Dedifferentiated amniotic fluid mesenchymal stem cell (primary cell): ENCODE results near the gene COL20A1.

Experiments
- DNase-seq: peaks from one replicate; pipeline ENCODE4 v3.0.0-alpha.2; 2016; ENCODE audit errors: extremely low spot score

The COL20A1 gene

DNA sequence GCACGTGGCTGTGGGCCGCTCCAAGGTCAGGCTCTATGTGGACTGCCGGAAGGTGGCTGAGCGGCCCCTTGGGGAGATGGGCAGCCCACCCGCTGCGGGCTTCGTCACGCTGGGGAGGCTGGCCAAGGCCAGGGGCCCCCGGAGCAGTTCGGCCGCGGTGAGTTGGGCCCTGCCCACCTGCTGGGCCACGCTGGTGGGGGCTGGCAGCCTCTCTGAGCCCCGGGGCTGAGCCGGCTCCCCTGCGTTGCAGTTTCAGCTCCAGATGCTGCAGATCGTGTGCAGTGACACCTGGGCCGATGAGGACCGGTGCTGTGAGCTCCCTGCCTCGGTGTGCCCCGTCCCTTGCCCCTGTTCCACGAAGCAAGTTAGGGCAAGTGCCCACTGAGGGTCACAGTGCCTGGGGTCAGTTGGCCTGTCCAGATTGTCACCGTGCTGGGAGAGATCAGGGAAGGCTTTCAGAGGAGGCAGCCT is 27.1 kb downstream of the COL20A1 start:
- DNase-seq, result no peak

DNA sequence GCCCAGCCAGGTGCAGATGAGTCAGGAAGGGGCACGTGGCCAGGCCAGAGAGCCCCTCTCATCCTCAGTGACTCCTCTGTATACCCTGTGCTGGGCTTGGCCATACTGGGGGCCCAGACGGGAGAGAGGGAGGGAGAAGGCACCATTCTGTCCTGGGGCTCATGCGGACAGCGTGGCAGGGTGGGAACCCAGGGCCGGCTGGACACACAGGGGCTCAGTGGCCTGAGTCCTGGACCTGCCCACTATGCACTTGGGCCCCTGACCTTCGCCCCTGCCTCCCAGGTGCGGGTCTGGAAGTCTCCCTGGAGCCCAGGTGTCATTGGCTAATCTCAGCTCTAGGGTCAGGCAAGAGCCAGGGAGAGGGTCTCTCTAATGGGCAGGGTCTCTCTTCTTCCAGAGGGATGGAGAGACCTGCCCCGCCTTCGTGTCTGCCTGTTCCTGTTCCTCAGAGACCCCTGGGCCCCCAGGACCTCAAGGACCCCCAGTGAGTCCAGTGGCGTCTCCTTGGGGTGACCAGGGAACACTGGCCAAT is 27.7 kb downstream of the COL20A1 start:
- DNase-seq, result no peak

DNA sequence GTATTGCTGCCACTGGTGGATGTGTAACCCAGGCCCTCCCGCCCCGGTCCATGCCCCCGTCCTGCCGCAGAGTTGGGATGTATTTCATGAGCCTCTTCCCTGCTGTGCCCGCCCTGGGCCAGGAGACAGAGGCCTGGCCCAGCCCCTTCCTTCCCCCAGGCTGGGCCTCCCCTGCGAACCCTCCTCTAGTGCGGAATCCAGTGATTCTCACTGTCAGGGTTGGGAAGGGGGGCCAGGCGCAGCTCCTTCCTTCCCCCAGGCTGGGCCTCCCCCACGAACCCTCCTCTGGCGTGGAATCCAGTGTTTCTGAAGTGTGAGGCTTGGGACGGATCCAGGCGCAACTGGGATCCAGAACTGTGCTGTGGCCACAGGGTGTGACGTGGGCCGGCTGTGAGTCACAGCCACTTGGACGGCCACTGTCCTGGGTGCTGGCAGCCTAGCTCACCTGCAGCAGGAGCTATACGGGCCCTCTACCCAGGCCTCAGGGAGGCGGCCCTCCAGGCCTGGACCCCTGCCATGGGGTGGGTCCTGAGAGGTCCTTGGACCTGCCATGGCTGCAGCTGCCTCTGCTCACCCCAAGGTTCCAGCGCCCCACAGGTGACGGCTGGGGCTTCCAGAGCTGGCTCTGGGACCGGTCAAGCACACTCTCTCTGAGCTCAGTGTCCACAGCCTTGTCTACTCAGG is 28.3 kb downstream of the COL20A1 start:
- no peak for DNase-seq

DNA sequence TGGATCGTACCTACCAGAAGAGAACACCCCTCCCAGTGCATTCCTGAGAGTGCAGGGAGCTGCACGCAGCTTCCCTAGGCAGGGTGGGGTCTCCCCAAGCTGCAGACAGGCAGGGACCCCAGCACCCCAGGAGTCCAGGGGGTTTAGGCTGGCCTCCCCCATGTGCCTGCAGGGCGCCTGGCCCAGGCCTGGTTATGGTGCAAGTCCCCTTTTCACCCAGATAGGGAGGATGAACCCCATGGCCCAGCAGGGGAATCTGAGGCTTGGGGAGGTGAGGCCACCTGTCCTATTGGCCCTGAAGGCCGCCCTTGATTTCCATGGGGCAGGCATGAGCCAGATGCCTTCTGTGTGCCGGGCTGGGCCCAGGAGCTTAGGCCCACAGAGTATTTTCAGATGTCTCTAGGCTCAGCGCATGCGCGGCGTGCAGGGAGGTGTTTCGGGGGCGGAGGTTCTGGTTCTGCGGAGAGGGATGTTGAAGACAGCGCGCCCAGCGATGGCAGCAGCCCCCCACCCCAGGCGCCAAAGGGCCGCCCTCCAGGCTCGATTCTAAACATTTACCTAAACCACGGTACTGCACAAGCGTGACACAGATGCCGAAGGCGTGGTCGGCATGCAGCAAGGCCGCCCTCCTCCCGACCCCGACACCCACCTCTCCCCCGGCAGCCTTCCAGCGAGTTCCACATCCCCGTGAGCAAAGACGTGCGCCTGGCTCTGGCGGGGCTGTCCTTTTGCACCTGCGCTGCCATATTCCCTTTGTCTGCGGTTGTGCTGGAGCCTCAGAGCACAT is 29.4 kb downstream of the COL20A1 start:
- no peak for DNase-seq

DNA sequence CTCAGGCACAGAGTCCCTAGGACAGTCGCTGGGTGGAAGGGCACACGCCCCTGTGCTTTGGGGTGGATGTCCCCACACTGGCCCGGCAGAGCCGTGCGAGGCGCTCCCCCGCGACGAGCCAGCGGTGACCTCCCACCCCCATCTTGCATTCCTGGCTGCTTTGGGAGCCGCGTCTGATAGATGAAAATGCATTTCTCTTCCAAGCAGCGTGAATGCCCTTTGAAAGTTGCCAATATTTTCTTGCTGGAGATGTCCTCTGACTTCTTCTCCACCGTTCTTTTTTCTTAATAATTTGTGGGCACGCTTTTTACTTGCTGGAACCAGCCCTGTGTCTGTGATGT is 29.9 kb downstream of the COL20A1 start:
- DNase-seq, result no peak

DNA sequence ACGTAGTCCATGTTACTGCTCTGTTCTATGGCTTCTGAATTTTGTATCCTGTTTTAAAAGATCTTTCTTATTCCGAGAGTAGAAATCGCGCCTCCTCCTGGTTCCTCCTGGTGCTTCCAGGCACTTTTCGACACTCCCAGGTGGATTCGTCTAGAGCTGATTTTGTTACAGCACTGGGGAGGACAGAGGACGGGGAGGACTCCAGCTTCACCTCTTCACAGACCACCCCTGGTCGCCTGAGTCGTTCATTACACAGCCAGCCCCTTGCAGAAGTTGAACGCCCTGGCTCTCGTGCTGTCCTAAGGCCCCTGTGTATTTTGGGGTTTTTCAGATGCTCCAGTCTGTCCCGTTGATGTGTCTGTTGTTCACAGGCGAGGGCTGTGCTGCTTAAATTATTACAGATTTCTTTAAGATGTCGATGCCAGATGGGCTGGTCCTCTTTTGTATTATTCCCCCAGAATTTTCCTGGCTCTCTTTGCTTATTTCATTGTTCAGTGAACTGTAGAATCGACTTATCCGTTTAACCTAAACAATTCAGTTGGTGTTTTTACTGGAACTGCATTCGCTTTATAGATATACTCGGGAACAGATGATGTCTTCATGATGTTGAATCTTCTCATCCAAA is 30.5 kb downstream of the COL20A1 start:
- no peak for DNase-seq

DNA sequence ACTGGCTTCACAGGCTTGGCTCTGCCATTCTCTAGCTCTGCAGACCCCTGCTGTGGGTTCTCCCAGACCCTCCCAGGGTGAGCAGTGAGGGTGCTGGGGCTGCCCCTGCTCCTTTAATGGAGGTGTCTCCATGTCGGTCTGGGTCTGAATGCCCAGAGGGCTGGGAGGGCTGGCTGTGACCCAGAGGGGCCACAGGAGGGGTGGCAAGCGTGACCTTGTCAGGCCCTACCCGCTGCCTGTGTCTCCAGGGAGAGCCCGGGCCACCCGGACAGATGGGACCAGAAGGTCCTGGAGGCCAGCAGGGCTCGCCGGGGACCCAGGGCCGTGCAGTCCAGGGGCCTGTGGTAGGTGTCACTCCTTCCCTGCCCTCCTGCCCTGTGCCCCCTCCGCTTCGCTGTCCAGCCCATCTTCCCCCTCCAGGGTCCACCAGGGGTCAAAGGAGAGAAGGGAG is 32.1 kb downstream of the COL20A1 start:
- no peak for DNase-seq

DNA sequence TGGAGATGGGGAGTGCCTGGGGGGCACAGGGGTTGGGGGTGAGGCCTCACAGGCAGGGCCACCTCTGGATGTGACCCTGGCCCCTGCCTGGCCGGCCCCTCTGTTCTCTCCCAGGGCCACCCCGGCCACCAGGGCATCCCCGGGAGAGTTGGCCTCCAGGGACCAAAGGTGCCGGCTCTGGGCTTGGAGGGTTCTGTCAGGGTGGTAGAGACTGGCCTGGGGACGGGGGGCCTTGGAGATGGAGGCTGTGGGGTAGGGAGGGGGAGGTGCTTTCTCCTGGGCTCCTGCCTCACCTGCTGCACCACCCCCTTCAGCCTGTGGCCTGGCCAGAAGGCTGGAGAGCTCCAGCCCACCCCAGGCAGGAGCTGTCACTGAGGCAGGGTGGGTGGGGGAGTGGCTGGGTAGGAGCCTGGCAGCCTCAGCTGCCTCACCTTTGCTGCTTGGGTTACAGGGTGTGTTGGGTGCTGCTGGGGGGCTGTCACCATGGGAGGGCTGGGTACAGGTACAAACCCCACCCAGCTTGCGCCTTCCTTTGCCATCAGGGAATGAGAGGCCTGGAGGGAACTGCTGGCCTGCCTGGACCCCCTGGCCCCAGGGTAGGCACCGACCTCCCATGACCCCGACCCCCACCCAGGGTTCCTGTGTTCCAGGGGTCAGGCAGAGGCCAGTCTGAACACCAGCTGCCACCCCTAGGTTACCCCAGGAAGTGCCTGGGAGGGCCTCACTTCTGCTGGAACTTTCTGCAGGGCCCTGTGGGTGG is 32.7 kb downstream of the COL20A1 start:
- no peak for DNase-seq

DNA sequence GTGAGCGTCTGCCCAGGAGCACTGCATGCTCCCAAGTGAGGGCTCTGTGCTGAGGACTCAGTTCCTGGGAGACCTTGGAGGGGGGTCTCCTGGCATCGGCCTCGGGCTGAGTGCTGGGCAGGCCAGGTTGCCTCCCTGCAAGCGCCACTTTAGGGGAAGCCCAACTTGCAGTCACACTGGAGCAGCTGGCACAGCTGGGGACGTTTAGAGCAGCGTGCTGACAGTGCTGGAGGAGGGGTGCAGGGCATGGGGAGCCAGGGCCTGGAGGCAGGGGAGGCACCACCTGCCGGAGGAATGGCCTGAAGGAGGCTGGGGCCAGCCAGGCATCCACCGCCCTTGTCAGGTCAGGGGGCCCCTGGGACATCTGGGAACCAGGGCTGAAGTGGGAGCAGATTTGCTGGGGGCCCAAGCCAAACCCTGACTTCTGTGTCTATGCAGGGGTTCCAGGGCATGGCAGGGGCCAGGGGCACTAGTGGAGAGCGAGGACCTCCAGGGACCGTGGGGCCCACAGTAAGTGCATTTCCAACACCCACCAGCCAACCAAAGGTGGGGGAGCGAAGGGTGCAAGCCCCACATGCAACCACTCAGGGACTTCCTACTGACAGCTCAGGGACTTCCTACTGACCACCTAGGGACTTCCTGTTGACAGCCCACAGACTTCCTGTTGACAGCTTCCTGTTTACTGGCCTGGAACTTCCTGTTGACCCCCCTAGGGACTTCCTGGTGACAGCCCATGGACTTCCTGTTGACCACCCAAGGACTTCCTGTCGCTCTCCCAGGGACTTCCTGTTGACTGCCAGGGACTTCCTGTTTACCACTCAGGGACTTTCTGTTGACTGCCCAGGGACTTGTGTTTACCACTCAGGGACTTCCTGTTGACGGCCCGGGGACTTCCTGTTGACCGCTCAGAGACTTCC is 33.6 kb downstream of the COL20A1 start:
- DNase-seq, result no peak

DNA sequence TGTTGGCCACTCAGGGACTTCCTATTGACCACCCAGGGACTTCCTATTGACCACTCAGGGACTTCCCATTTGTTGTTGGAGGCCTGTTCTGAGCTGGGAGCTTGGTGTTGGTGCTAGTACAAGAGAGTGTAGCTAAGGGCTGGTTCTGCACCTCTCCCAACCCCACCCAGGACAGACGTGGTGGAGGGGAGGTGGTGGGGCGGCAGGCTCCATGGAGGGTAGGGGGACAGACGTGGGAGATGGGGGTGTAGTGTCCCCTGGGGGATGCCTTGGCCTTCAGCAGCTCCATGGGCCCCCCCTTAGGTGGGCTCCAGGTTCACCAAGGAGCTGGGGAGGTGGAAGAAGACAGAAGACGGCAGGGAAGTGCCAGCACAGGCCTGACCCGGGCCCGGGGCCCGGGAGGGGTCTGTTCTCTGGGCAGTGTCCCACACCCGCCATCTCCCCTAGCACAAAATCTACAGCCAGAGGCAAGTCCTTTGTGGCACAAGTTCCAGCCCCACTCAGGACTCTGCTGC is 34.3 kb downstream of the COL20A1 start:
- no peak for DNase-seq

DNA sequence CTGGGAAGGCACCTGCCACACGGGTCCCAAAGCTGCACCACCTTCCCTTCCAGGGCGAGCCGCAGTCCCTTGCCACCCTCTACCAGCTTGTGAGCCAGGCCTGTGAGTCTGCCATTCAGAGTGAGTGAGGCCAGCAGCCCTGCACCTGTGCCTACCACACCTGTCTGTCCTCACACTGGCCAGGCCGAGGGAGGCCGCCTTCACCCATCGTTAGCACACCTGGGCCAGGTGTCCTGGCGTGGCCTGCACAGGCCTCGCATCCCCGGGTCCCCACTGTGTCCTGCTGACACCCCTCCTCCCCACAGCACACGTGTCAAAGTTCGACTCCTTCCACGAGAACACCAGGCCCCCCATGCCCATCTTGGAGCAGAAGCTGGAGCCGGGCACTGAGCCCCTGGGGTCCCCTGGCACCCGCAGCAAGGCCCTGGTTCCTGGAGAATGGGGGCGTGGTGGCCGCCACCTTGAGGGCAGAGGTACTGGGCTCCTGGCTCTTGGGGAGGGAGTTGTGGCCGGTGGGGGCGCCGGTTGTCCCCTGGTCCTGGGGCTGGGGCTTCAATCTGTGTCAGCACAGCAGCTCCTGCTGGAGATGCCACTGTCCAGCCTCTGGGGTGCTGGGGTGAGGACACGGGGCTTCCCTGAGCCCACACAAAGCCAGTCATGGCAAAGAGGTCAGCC is 35.2 kb downstream of the COL20A1 start:
- DNase-seq, result no peak

DNA sequence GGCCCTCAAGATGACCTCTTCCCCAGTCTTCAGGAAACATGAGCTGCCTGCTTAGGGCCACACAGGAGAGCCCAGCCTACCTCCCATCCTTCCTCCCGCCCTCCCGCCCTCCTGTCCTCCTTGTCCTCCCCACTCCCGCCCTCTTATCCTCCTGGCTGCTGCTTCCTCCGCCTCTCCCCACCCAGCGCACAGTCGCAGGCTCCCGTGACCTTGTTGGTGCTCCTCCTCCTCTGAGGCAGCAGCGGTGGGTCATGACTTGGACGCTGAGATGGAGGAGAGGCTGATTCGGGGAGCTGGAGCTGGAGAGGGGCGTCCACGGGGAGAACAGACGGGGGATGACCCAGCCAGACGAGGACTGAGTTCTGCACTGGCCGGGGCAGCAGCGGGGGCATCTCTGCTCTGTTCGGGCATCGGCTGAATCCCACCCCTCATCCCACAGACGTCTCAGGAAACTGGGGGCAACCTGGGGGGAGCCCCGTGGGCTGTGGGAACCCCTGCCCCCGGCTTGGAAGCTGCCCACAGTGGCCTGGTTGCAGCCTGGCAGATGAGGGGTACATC is 35.8 kb downstream of the COL20A1 start:
- DNase-seq, result no peak

DNA sequence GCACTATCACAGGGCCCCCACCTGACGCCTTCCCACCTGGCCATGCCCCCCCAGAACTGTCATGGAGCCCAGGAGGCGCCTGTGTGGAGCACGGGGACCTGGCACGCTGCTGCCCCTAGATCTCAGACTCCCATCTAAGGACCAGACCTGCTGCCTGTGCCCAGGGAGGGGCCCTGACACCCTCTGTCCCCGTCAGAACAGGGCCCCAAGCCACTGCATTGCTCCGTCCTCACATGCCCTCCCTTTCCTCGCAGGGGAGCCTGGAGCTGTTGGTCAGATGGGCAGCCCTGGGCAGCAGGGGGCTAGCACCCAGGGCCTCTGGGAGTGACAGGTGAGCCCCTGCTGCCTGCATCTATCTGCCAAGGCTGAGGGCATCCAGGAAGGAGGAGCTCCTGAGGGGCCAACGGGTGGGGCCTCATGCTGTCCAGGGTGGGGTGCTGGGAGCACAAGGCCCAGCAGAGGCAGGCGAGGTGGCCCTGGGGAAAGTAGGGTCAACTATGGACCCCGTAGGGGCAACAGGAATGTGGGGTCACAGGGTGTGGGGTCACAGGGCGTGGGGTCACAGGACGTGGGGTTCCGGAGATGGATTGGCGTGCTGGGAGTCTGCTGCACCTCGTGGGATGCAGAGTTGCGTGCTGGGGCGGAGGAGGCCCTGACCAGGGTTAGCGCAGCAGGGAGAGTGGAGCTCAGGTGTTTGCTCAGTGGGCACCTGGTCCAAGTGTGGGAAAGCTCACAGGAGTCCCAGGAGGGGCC is 36.5 kb downstream of the COL20A1 start:
- no peak for DNase-seq

DNA sequence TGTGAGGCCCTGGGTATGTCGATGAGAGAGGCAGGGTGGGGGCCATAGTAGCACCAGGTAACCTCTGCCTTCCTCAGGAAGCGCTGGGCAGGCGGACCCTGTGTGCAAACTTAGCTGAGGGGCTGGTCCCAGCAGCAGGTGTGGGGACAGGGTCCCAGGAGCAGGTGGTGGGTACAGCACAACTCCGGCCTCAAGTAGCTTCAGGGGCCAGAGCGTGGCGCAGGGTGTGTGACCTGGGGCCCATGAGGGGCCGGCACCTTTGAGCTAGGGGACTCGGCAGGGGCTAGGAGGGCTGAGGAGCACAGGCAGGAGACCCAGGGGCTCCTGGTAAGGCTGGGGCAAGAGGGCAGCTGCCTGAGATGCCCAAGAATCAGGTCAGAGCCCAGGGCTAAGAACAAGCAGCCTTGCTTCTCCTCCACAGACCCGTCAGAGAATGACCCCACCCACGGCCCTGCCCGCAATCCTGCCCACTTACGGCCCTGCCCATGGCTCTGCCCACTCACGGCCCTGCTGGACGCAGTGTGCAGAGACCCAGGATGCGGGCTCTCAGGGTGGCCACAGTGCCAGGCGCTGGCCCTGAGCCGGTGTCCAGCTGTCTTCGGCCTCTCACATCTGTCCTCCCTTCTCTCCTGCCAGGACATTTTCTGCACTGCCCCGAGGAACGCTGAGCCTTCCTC is 37.2 kb downstream of the COL20A1 start:
- DNase-seq, result no peak

DNA sequence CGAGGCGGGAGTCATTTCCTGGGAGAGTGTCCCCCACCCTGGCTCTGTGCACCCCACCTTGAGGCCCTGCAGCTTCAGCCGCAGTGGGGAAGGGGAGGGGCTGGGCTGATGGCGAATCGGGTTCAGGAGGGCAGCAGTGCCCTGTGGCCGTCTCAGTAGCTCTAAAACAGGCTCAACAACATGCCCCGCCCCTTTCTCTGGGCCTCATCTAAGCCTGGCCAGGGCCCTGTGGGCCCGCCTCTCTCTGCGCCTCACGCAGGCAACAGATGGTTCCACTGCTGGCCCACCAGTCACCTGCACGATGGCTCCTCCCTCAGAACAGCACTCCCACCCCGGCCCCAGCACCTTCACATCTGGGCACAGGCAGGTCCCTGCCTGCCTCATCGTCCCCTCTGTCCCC is 38.0 kb downstream of the COL20A1 start:
- no peak for DNase-seq

DNA sequence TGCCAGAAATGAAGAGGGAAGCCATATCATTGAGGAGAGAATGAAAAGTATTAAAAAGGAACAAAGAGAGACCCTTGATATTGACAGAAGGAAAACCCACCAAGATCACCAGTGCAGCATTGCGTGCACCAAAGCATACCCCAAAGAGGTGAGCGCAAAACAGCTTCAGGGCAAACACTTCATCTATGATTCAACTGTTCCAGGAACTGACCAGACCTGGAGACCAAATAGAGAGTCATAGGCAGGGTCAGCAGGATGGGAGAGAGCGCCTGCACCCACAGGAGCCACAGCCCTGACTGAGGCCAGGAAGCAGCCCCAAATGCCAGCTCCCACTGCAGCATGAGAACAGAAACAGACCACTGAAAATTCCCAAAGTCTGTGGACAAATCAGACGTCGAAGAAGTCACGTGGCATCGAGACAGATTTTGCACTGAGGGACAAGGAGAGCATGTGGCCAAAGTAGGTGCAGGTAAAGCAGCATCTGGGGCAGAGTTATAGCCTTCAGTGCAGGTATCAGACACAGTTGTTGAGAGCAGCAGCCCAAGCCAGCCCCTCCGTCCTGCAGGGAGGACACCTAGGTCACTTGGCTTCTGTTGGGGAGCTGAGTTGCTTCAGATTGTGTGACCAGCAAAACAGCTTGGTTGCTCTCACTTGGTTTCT is 38.9 kb downstream of the COL20A1 start:
- no peak for DNase-seq

DNA sequence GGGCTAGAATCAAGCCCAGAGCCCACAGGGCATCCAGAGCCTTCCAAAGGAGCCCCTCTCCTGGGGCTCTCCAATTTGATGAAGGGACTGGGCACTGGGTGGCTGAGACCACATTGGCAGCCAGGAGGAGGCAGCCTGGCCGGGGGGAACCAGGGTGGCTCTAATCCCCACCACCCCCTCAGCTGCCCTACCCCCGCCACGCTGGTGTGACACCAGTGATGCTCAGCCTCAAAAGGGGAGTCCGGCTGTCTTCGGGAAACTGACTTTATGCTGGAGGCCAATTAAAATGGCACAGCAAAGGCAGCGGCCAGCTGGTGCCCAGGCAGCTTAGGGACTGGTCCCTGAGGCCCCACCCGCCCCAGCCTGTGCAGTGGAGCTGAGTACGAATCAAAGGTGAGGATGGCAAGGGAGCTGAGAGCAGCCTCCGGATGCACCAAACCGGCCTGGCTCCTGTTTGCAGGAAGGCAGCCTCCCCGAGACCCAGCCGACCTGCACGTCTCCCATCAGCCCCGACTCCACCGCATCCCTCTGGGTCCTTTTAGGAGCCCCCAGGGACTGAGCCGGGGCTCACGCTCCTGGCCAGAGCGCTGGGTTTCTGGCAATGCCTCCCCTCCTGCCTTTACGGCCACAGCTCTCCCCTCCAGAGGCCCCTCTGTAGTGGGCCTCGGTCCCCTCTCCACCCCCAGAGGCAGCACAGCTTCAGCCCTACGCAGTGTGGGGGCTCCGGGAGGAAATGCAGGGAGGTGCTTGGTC is 39.7 kb downstream of the COL20A1 start:
- DNase-seq, result no peak
